Measurements from ENCODE around the gene FAM210A.

FAM210A gene

DNA sequence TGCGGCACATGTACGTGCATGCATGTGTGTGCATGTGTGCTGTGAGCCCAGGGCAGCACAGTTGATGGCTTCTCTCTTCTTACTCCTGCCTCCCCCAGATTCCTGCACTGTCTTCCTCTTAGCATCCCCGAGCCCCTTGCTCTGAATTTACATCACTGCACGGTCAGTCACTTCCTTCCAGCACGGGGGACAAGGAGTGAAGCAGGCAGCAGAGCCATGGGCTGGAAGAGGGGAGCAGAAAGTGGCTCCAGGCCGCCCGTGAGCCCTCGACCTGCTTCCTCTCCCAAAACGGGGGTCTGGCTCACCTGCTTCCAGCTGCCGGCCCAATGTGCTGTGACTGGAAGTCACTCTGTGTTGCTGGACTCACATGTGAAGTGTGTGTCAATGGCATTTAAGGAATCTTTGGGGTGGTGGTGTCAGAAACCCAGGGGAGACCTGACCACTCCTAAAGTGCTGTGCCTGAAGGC is 106.1 kb downstream of the FAM210A start:
- no peak for DNase-seq

DNA sequence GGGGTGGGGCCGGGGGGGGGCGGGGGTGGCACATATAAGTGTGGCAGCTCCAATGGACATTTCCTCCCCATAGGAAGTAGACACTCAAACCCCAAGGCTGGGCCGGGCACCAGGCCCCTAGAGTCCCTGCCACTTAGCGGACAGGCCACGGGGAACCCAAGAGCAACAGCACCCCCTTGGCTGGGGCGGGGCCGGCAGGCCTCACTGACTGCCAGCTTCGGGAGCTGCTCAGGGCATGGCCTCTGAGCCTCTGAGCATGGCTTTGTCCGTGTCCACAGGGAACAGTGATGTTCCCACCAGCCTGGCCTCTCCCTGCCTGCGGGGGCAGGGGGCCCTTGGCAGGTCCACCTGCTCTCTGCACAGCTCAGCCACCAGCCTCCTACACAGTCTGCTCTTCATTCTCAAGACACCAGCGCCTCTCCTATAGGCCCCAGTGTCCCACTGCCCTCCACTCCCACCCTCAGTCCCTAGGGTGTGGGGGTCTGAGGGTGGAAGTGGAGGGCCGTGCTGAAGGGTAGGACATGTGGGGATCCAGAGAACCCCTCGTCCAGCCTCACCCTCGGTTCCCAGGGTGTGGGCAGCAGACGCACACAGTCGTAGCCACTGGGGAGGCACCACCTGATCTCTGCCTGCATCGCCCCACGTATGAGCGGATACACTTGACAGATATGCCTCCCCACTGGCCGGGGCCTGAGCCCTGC is 106.7 kb downstream of the FAM210A start:
- DNase-seq: no peak

DNA sequence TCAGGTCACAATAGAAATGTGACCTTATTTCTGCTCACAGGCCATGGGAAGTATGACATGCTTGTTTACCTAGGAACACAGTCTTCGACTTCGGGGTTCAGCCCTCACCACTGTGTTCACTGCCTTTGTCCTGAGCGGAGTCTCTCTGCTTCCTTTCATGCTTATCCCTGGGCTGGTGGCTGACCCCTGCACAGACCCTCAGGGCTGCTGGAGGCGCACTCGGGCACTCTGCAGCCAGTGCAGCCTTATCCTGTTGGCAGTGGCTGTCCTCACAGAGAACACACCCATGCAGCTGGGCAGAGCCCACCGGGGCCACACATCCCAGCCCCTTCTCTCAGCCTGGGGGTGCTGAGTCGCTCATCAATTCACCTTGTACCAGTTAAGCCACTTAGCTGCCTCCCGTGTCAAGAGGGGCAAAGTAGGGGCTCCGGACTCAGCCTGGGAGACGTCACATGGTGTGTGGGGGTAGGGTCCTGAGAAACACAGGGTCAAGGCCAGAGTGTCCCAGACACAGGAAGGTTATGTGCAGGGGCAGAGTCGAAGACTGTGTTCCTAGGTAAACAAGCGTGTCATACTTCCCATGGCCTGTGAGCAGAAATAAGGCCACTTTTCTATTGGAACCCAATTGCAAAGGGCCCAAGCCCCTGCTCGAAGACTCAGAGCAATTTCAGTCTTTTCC is 107.5 kb downstream of the FAM210A start:
- DNase-seq: no peak

DNA sequence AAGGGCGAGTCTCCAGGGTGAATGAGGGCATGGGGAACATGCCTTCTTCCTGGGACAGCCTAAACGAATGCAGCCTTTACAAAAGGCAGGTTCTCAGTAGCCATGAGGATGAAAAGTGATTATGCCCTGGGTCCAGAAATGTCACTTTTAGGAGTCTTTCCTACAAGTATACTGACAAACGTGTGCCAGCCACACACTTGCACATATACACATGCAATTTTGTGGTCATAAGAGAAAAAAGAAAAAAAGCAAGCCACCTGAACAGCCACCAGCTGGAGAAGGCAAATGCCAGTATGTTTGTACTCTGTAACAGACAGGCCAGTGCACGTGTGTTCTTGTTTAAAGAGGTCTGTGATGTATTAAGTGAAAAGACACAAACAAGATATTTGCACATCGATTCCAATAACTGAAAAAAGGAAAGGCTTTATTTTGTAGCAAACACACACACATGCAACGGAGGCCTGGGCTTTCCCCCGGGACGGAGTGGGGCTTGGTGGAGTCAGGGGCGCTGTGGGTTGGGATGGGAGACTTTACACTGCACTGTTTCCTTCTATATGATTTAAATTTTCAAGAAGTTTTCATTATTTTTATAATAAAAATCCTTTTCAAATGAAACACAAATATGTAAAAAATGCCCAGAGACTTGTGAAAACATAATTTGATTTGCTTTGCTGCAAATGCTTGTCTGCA is 108.4 kb downstream of the FAM210A start:
- DNase-seq: no peak

DNA sequence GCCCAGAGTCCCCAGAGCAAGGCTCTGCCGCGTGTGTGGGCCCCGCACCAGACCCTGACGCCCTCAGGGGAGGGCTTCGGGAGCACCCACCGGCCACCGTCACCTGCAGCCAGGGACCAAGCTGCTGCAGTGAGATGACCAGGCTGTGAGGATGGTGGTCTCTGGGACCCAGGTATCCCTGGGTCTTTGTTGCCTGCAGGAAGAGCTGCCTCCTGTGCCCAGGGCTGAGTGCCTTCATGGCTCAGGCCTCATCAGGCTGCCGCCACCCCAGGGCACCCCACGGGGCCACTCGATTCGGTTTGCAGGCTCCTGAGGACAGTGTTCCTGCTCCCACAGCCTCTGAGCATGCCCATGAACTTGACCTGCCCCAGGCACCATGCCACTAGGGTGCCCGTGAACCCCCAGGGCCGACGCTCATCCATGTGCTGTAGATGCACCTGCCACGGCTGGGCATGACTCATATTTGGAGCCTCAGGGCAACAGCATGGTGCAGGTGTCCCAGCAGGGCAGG is 109.8 kb downstream of the FAM210A start:
- no peak for DNase-seq

DNA sequence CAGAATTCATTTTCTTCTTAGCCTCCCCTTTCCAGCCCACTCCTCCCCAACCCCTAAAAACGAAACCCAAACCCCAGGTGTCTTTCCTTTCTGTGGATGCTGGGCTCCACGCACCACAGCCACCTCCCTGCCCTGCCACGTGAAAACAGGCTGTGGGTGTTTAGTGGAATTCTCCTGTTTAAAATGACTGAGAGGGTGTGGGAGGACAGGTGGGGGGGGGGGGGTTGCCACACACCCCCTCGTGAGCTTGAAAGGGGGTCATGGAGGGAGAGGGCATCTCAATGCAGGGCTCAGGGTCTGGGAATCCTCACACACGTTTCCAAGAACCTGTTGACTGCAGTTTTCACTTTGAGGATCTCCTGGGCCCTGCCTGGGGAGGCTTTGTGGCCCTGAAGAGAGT is 110.3 kb downstream of the FAM210A start:
- DNase-seq: no peak

DNA sequence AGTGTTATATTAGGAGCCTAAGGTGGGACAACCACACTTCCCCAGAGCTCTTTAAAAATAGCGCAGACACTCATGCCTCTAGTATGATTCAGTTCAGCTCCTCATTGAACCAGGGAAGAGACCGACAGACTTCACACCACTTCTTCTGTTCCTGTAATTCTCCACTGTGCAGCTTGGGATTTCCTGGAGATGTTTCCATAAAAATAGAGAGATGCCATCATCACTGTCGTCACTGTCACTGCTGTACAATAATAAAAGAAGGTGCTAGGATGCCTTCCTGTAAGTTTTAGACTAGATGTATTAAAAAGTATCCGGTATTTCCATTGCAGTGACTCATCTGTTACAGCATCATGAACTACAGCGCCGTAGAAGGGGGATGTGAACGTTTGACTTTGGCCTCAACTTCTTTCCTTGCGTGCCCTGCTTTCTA is 110.9 kb downstream of the FAM210A start:
- no peak for DNase-seq

DNA sequence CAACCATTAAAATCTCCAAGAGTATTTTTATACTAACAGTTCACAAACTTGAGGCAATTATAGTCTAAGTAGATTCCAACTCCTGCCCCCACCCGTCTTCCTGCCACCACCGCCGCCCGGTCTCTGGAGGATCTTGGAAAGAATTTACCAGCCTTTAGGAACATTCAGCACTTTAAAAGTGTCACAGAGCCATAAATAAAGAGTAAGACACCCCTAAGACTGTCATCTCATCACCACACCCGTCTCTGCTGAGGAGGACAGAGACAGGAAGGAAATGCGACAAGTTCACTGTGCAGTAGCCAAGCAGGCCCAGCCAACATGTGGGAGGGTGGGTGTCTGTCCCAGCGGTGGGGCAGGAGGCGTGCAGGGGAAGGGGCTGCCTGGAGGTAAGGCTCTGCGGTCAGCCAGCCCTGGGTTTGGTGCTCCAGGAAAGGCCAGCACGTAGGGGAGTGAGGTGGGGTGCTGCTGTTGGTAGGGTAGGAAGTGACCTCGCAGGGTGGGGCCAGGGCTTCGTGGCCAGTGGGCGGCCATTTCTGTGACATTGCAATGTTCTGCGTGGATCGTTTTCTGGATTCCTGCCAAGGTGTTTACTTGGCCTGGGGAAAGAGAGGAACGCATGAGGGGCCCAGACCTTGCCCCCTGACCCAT is 111.6 kb downstream of the FAM210A start:
- DNase-seq: no peak

DNA sequence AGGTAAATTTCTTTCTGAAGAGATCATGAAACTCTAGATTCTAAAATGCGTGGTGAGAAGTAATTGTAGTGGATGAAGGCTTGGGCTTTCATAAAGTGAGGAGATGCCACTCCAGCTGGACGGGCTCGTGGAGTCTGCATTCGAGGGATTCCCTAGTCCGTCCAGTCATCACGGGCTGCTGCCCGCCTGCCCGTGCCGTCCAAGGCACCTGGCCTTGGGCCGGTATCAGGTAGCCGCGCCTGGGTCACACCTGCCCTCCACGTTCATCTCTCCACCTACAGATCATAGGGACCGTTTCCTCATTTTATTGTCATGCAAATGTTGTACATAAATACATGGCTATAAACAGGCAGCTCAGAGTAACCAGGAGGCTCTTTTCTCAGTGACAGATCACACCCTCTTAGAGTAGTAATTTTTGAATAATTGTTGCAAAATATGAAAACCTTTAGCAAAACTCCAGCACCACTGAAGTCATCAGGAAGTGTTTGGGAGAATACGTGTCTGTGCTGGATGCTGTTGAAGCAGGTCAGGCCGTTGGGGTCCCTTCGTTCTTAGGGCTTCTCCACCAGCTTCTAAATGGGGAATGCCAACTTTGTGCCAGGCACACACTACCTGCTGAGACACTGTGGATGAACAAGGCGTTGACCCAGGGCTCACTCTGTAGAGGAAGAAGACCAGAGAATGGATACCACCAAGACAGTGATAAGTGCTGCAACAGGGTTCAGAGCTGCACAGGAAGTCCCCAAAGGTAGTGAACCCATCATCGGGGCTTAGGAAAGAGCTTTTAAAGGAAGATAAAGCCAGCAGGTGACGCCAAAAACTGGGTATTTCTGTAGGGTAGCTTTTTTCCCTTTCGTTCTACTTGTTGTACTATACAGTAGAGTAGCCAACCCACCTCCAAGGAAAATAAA is 112.5 kb downstream of the FAM210A start:
- DNase-seq: no peak

Measured in kidney glomerular epithelial cell (primary cell).